Measurements from ENCODE around the gene SLC16A13.
A peak's percentile ranks its signal among the peaks of the same experiment; 100 is the strongest.

SLC16A13 gene

GRCh38 chr17:7022781-7023571 lies 12.8 kb upstream of the SLC16A13 start, which contains the start of gene BCL6B:
Gene BCL6B, plus strand, starts transcription at chr17:7023050. Its CDS starts 622 bp downstream, at chr17:7023672.
- no peak for DNase-seq (ENCODE audit: low spot score)
- in situ Hi-C loops (cut with MboI; ENCODE audit: low pct_unique_long_range_greater_than_20kb, low sequenced_read_pairs, unreplicated experiment) = no loop called here
- no peak for TF ChIP-seq CTCF (IDR thresholded peaks at IDR 0.05; ENCODE audit: extremely low read depth, insufficient read depth, missing control alignments)

GRCh38 chr17:7023576-7024401 lies 12.0 kb upstream of the SLC16A13 start:
- TF ChIP-seq CTCF (IDR thresholded peaks at IDR 0.05; ENCODE audit: extremely low read depth, insufficient read depth, missing control alignments) = no peak
- peak; percentile 95 for DNase-seq (ENCODE audit: low spot score)
- in situ Hi-C loops (cut with MboI; ENCODE audit: low pct_unique_long_range_greater_than_20kb, low sequenced_read_pairs, unreplicated experiment) = no loop called here

- in situ Hi-C loops (cut with MboI; ENCODE audit: low pct_unique_long_range_greater_than_20kb, low sequenced_read_pairs, unreplicated experiment) = no loop called here
- TF ChIP-seq CTCF (IDR thresholded peaks at IDR 0.05; ENCODE audit: extremely low read depth, insufficient read depth, missing control alignments) = no peak
- no peak for DNase-seq (ENCODE audit: low spot score)
Observed at GRCh38 chr17:7024402-7024785, 11.4 kb upstream of the SLC16A13 start.

- in situ Hi-C loops (cut with MboI; ENCODE audit: low pct_unique_long_range_greater_than_20kb, low sequenced_read_pairs, unreplicated experiment) = no loop called here
- no peak for DNase-seq (ENCODE audit: low spot score)
- no peak for TF ChIP-seq CTCF (IDR thresholded peaks at IDR 0.05; ENCODE audit: extremely low read depth, insufficient read depth, missing control alignments)
Observed at GRCh38 chr17:7025245-7025644, 10.6 kb upstream of the SLC16A13 start.

- TF ChIP-seq CTCF (IDR thresholded peaks at IDR 0.05; ENCODE audit: extremely low read depth, insufficient read depth, missing control alignments) = no peak
- in situ Hi-C loops (cut with MboI; ENCODE audit: low pct_unique_long_range_greater_than_20kb, low sequenced_read_pairs, unreplicated experiment) = no loop called here
Observed at GRCh38 chr17:7026471-7027115, 9.2 kb upstream of the SLC16A13 start.

GRCh38 chr17:7027335-7027734 lies 8.5 kb upstream of the SLC16A13 start:
- in situ Hi-C loops (cut with MboI; ENCODE audit: low pct_unique_long_range_greater_than_20kb, low sequenced_read_pairs, unreplicated experiment) = no loop called here
- TF ChIP-seq CTCF (IDR thresholded peaks at IDR 0.05; ENCODE audit: extremely low read depth, insufficient read depth, missing control alignments) = no peak
- no peak for DNase-seq (ENCODE audit: low spot score)

More at GRCh38 chr17:7026471-7027115, 9.2 kb upstream of the SLC16A13 start:
- no peak for DNase-seq (ENCODE audit: low spot score)
